Thymus (tissue), 11 donors: ENCODE data around the gene UBE2E3. TPM values are rescaled to one million over a fixed set of nuclear protein-coding genes. Genes with fewer than 3 reads are reported as not detected.
"Not testable (repeated sequence)": the region's sequence is repeated elsewhere in the genome, so short reads cannot be mapped to it uniquely, and the experiment has no call there.

Experiments used
- DNase-seq, 9 donors: peaks; one replicate each; pipeline ENCODE4 v3.0.0-alpha.2; 2013; ENCODE audit warnings: low spot score in 9 of 9, low read depth in 6 of 9, missing footprints in 1 of 9
- H3K27ac ChIP-seq, 2 donors: one replicate each; pipeline ENCODE4 v1.5.1; 2013; ENCODE audit warnings: control low read depth in 1 of 2, low read depth in 1 of 2, low read length in 1 of 2, mild to moderate bottlenecking in 1 of 2, moderate library complexity in 1 of 2
- H3K27me3 ChIP-seq, 2 donors: one replicate each; pipeline ENCODE4 v1.5.1; 2013; ENCODE audit warnings: low read length in 1 of 2; ENCODE audit not compliant: control insufficient read depth in 2 of 2, insufficient read depth in 1 of 2
- H3K36me3 ChIP-seq, 2 donors: one replicate each; pipeline ENCODE4 v1.5.1; 2013; ENCODE audit warnings: low read length in 1 of 2, mild to moderate bottlenecking in 1 of 2, moderate library complexity in 1 of 2; ENCODE audit not compliant: control insufficient read depth in 2 of 2, insufficient read depth in 2 of 2
- H3K4me1 ChIP-seq, 2 donors: one replicate each; pipeline ENCODE4 v1.5.1; 2013; ENCODE audit warnings: low read length in 2 of 2; ENCODE audit not compliant: control insufficient read depth in 2 of 2, insufficient read depth in 2 of 2
- H3K4me3 ChIP-seq, 2 donors: one replicate each; pipeline ENCODE4 v1.5.1; 2013; ENCODE audit warnings: low read length in 2 of 2, control low read depth in 1 of 2, mild to moderate bottlenecking in 1 of 2
- H3K9me3 ChIP-seq, 2 donors: one replicate each; pipeline ENCODE4 v1.5.1; 2013; ENCODE audit warnings: low read length in 1 of 2, mild to moderate bottlenecking in 1 of 2; ENCODE audit not compliant: control insufficient read depth in 2 of 2, insufficient read depth in 1 of 2
- WGBS: extraction: QIAGEN DNeasy Blood & Tissue Kit; methylation state at CpG from one replicate; pipeline ENCODE4 v1.1.7; 2013; 5-methylcytosine and 5-hydroxymethylcytosine counted together
- polyA plus RNA-seq: library from polyadenylated mRNA; stranded (reverse); fragments of 200-250 nt; gene quantifications from one replicate; pipeline ENCODE4 v1.2.3, GENCODE V29; 2013
- total RNA-seq: library from RNA; stranded (reverse); fragments of 120-200 nt; gene quantifications from one replicate; pipeline ENCODE4 v1.2.4, GENCODE V29; 2013
- donor health status: healthy.

UBE2E3 gene
- total and polyA plus RNA-seq, 2 donors, result 55.4 to 93.0 TPM

- 95% methylated on average over 4 of the region's 4 CpGs for WGBS
- no peaks in the 10 kb centered on the region for H3K27me3 ChIP-seq
- no peak overlapping the region for H3K4me3 ChIP-seq
- no peaks in the 10 kb centered on the region for H3K4me1 ChIP-seq
- H3K36me3 ChIP-seq, result no peaks in the 10 kb centered on the region
- no peak overlapping the region for H3K27ac ChIP-seq
- DNase-seq, result peak in 3 of 9 donors; percentile 7 to 22 (median 9)
- no peaks in the 10 kb centered on the region for H3K9me3 ChIP-seq
These were observed 56.6 kb downstream of the UBE2E3 start for GRCh38 chr2:181036848-181037603.

GRCh38 chr2:181037922-181038321, 57.5 kb downstream of the UBE2E3 start:
- Histone ChIP-seq H3K4me1 (no peaks in the 10 kb centered on the region), H3K4me3 (no peak overlapping the region), H3K27me3 (no peaks in the 10 kb centered on the region), H3K9me3 (no peaks in the 10 kb centered on the region), H3K36me3 (no peaks in the 10 kb centered on the region), H3K27ac (no peak overlapping the region)
- DNase-seq, result no peak
- 98% methylated on average over 1 of the region's 1 CpG for WGBS

- Histone ChIP-seq H3K27me3 (no peaks in the 10 kb centered on the region), H3K4me3 (no peak overlapping the region), H3K36me3 (no peaks in the 10 kb centered on the region), H3K4me1 (no peaks in the 10 kb centered on the region), H3K27ac (no peak overlapping the region), H3K9me3 (no peaks in the 10 kb centered on the region)
- no peak for DNase-seq
- WGBS, result 97% methylated on average over 4 of the region's 4 CpGs
These were observed 58.4 kb downstream of the UBE2E3 start for GRCh38 chr2:181038796-181039195.

GRCh38 chr2:181040839-181041238, 60.4 kb downstream of the UBE2E3 start:
- H3K4me1 ChIP-seq, H3K4me3 ChIP-seq, H3K27ac ChIP-seq, H3K36me3 ChIP-seq, H3K9me3 ChIP-seq, DNase-seq, H3K27me3 ChIP-seq: not testable (repeated sequence)
- 97% methylated on average over 11 of the region's 11 CpGs for WGBS

GRCh38 chr2:181041661-181042060, 61.3 kb downstream of the UBE2E3 start:
- no peak for DNase-seq
- Histone ChIP-seq H3K27ac (no peak overlapping the region), H3K4me1 (no peaks in the 10 kb centered on the region), H3K4me3 (no peak overlapping the region), H3K9me3 (no peaks in the 10 kb centered on the region), H3K36me3 (no peaks in the 10 kb centered on the region), H3K27me3 (no peaks in the 10 kb centered on the region)
- WGBS, result 98% methylated on average over 2 of the region's 2 CpGs

GRCh38 chr2:181042706-181043105, 62.3 kb downstream of the UBE2E3 start:
- H3K27me3 ChIP-seq, result no peaks in the 10 kb centered on the region
- no peaks in the 10 kb centered on the region for H3K9me3 ChIP-seq
- WGBS, result 89% methylated on average over 1 of the region's 1 CpG
- H3K4me1 ChIP-seq, result no peaks in the 10 kb centered on the region
- DNase-seq, result no peak
- H3K36me3 ChIP-seq, result no peaks in the 10 kb centered on the region
- H3K4me3 ChIP-seq, result no peak overlapping the region
- no peak overlapping the region for H3K27ac ChIP-seq

- WGBS, result 60% methylated on average over 1 of the region's 1 CpG
These were observed 66.4 kb downstream of the UBE2E3 start for GRCh38 chr2:181046833-181047232.

GRCh38 chr2:181047829-181048228, 67.4 kb downstream of the UBE2E3 start:
- no peaks in the 10 kb centered on the region for H3K4me1 ChIP-seq
- 98% methylated on average over 4 of the region's 4 CpGs for WGBS
- no peak for DNase-seq
- H3K36me3 ChIP-seq, result no peaks in the 10 kb centered on the region
- no peak overlapping the region for H3K27ac ChIP-seq
- H3K9me3 ChIP-seq, result no peaks in the 10 kb centered on the region
- H3K27me3 ChIP-seq, result no peaks in the 10 kb centered on the region
- H3K4me3 ChIP-seq, result no peak overlapping the region

More at GRCh38 chr2:181046833-181047232, 66.4 kb downstream of the UBE2E3 start:
- no peak for DNase-seq
- no peak overlapping the region for H3K4me3 ChIP-seq
- H3K4me1 ChIP-seq, result no peaks in the 10 kb centered on the region
- H3K27ac ChIP-seq, result no peak overlapping the region
- no peaks in the 10 kb centered on the region for H3K27me3 ChIP-seq
- no peaks in the 10 kb centered on the region for H3K36me3 ChIP-seq
- H3K9me3 ChIP-seq, result no peaks in the 10 kb centered on the region

- WGBS, result 76% methylated on average over 3 of the region's 3 CpGs
These were observed 71.6 kb downstream of the UBE2E3 start for GRCh38 chr2:181051861-181052522.

More at GRCh38 chr2:181051861-181052522, 71.6 kb downstream of the UBE2E3 start:
- no peak for DNase-seq
- no peaks in the 10 kb centered on the region for H3K9me3 ChIP-seq
- no peaks in the 10 kb centered on the region for H3K4me1 ChIP-seq
- H3K36me3 ChIP-seq, result no peaks in the 10 kb centered on the region
- H3K27me3 ChIP-seq, result no peaks in the 10 kb centered on the region
- no peak overlapping the region for H3K4me3 ChIP-seq
- H3K27ac ChIP-seq, result no peak overlapping the region
